Natural killer cell (primary cell): Measurements from ENCODE around the gene JADE1. TPM values are rescaled to one million over a fixed set of nuclear protein-coding genes. Genes with fewer than 3 reads are reported as not detected.
A peak's percentile ranks its signal among the peaks of the same experiment; 100 is the strongest.

ENCODE experiments used
- ATAC-seq, 3 donors: fragments of 150-1000 bp in 2 of 3; fragments of 200-7000 bp in 1 of 3; cut with Tn5 transposase; 1 replicate in 1 of 3; 2 replicates in 2 of 3; pipeline ENCODE4 v1.10.0; 2021; ENCODE audit warnings: mild to moderate bottlenecking in 2 of 3, moderate library complexity in 2 of 3
- DNase-seq, 2 donors: peaks; one replicate each; pipeline versions ENCODE4 v3.0.0 to v3.0.0-alpha.2; 2013 to 2021; ENCODE audit warnings: mixed read lengths in 1 of 2
- H3K27ac ChIP-seq: one replicate; pipeline ENCODE4 v1.5.1; 2013; ENCODE audit warnings: mild to moderate bottlenecking, low read length
- H3K27me3 ChIP-seq: one replicate; pipeline ENCODE4 v1.6.1; 2013; ENCODE audit warnings: low read length; ENCODE audit not compliant: control insufficient read depth, insufficient read depth
- H3K36me3 ChIP-seq: one replicate; pipeline ENCODE4 v1.6.1; 2013; ENCODE audit warnings: low read length; ENCODE audit not compliant: control insufficient read depth, insufficient read depth
- H3K4me1 ChIP-seq: one replicate; pipeline ENCODE4 v1.6.1; 2013; ENCODE audit warnings: low read length; ENCODE audit not compliant: control insufficient read depth, insufficient read depth
- H3K4me3 ChIP-seq: one replicate; pipeline ENCODE4 v1.5.1; 2013; ENCODE audit warnings: low read length
- H3K9me3 ChIP-seq: one replicate; pipeline ENCODE4 v1.6.1; 2013; ENCODE audit warnings: low read length; ENCODE audit not compliant: control insufficient read depth, insufficient read depth
- H3K27ac Mint-ChIP-seq, 2 donors: one replicate each; pipeline ENCODE4 v1.8.0; 2022; ENCODE audit warnings: mild to moderate bottlenecking in 2 of 2, mixed read lengths in 2 of 2, moderate library complexity in 1 of 2
- H3K27me3 Mint-ChIP-seq, 2 donors: one replicate each; pipeline ENCODE4 v1.8.0; 2022; ENCODE audit warnings: low read depth in 2 of 2, mixed read lengths in 2 of 2
- H3K36me3 Mint-ChIP-seq: one replicate; pipeline ENCODE4 v1.8.0; 2022; ENCODE audit warnings: mixed read lengths
- H3K4me1 Mint-ChIP-seq, 2 donors: one replicate each; pipeline ENCODE4 v1.8.0; 2022; ENCODE audit warnings: mixed read lengths in 2 of 2
- H3K4me3 Mint-ChIP-seq: one replicate; pipeline ENCODE4 v1.8.0; 2022; ENCODE audit warnings: mild to moderate bottlenecking, moderate library complexity, mixed read lengths
- H3K9me3 Mint-ChIP-seq, 2 donors: one replicate each; pipeline ENCODE4 v1.8.0; 2022; ENCODE audit warnings: mixed read lengths in 2 of 2
- WGBS: methylation state at CpG from one replicate; pipeline ENCODE4 v1.1.7; 2013; ENCODE audit warnings: missing lambda C conversion rate; ENCODE audit not compliant: insufficient coverage; 5-methylcytosine and 5-hydroxymethylcytosine counted together
- intact Hi-C: fragments of 100-400 bp; cut with micrococcal nuclease; formaldehyde crosslinking; loops from one replicate; pipeline ENCODE4 v1.14.2; 2022
- total RNA-seq, 4 donors: library from RNA; stranded (reverse); fragments of 120-200 nt in 1 of 4; gene quantifications; one replicate each; pipeline versions ENCODE4 v1.2.3 to v1.2.4, GENCODE V29; 2013 to 2022
- TF ChIP-seq, protein P1 (sequence below): fragments of 200-600 bp; IDR thresholded peaks from one replicate; pipeline ENCODE4 v1.8.0; 2022; ENCODE audit warnings: antibody characterized with exemption

The JADE1 gene
- total RNA-seq, 3 donors from 2014 or later (not counting 1 experiment from before 2014, with no cell fraction given), result 48.9 to 55.8 (median 52.7) TPM

DNA sequence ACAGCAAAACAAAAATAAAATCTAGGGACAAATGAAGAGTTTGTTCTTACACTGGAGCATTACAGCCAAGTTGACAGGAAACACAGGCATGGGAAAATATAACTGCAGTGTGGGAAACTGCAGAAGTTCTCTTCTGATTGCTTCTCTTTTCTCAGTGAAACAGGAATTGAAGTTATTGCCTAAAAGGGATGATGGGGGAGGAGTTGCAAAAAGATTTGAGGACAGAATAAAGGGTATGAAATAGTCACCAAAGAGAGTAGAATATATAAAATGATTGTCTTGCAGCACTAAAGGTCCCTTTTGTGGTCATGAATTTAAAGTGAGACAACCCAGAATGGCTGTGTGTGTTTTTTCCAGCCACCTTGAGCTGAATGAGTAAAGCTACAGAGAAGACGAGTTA, 103.7 kb downstream of the JADE1 start:
- TF ChIP-seq, protein P1, sequence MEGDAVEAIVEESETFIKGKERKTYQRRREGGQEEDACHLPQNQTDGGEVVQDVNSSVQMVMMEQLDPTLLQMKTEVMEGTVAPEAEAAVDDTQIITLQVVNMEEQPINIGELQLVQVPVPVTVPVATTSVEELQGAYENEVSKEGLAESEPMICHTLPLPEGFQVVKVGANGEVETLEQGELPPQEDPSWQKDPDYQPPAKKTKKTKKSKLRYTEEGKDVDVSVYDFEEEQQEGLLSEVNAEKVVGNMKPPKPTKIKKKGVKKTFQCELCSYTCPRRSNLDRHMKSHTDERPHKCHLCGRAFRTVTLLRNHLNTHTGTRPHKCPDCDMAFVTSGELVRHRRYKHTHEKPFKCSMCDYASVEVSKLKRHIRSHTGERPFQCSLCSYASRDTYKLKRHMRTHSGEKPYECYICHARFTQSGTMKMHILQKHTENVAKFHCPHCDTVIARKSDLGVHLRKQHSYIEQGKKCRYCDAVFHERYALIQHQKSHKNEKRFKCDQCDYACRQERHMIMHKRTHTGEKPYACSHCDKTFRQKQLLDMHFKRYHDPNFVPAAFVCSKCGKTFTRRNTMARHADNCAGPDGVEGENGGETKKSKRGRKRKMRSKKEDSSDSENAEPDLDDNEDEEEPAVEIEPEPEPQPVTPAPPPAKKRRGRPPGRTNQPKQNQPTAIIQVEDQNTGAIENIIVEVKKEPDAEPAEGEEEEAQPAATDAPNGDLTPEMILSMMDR, result no peak
- Mint-ChIP-seq H3K27me3 (no peaks in the 10 kb centered on the region), H3K9me3 (no peaks in the 10 kb centered on the region), H3K4me1 (peaks cover 47% of the 10 kb centered on the region in 2 donors), H3K4me3 (peak overlapping the region; percentile 47), H3K27ac (peak overlapping the region; percentile 11 to 90), H3K36me3 (no peaks in the 10 kb centered on the region)
- intact Hi-C loops, result no loop called here
- Histone ChIP-seq H3K4me1 (peaks cover 22% of the 10 kb centered on the region), H3K36me3 (no peaks in the 10 kb centered on the region), H3K4me3 (no peak overlapping the region), H3K27ac (peak overlapping the region; percentile 44), H3K27me3 (no peaks in the 10 kb centered on the region), H3K9me3 (no peaks in the 10 kb centered on the region)
- WGBS, result 56% methylated on average over 1 of the region's 1 CpG
- ATAC-seq, result no peak
- no peak for DNase-seq

GRCh38 chr4:128915544-128915943, 106.0 kb downstream of the JADE1 start:
- Mint-ChIP-seq H3K9me3 (no peaks in the 10 kb centered on the region), H3K27ac (peak overlapping the region; percentile 73 to 90), H3K4me1 (peaks cover 55 to 60% of the 10 kb centered on the region in 2 donors), H3K36me3 (no peaks in the 10 kb centered on the region), H3K4me3 (no peak overlapping the region), H3K27me3 (no peaks in the 10 kb centered on the region)
- Histone ChIP-seq H3K4me1 (peaks cover 22% of the 10 kb centered on the region), H3K4me3 (no peak overlapping the region), H3K27ac (peak overlapping the region; percentile 83), H3K27me3 (no peaks in the 10 kb centered on the region), H3K36me3 (no peaks in the 10 kb centered on the region), H3K9me3 (no peaks in the 10 kb centered on the region)
- DNase-seq, result no peak
- TF ChIP-seq, protein P1, result no peak
- intact Hi-C loops, result no loop called here
- ATAC-seq, result no peak

DNA sequence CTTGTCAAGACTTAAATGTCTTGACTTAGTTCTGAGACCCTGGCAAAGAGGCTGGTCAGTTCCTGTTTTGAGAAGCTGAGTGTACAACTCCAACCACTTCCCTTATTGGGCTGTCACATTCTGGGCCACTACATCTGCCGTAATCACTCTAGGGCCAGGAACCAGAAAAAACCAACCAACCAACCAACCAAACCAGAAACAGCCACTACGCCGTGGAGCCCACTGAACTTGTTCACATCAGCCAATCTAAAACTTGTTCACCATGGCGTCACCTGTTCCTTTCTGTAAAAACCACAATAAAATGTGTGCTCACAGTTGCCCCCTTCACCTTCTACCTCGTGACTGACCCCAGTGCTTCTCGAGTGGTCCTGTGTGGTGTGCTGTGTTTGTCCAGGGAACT, 107.3 kb downstream of the JADE1 start:
- DNase-seq, result peak; percentile 38 to 57
- Mint-ChIP-seq H3K9me3 (no peaks in the 10 kb centered on the region), H3K36me3 (no peaks in the 10 kb centered on the region), H3K27ac (peak overlapping the region; percentile 73 to 90), H3K27me3 (no peaks in the 10 kb centered on the region), H3K4me1 (peaks cover 68 to 70% of the 10 kb centered on the region in 2 donors), H3K4me3 (peak overlapping the region; percentile 79)
- Histone ChIP-seq H3K27ac (peak overlapping the region; percentile 83), H3K27me3 (no peaks in the 10 kb centered on the region), H3K36me3 (no peaks in the 10 kb centered on the region), H3K9me3 (no peaks in the 10 kb centered on the region), H3K4me1 (peaks cover 22% of the 10 kb centered on the region), H3K4me3 (no peak overlapping the region)
- ATAC-seq, result peak; percentile 83 to 92 (median 89)
- WGBS, result 10% methylated on average over 4 of the region's 6 CpGs
- intact Hi-C loops, result loop anchor here (2.0 kb wide), 1 partner anchor 176 kb away; the partner anchor contains the start of gene SCLT1
- TF ChIP-seq, protein P1, result no peak

- peaks cover 66 to 69% of the 10 kb centered on the region in 2 donors for H3K4me1 Mint-ChIP-seq
- H3K27me3 Mint-ChIP-seq, result no peaks in the 10 kb centered on the region
- Histone ChIP-seq H3K36me3 (no peaks in the 10 kb centered on the region), H3K4me3 (no peak overlapping the region), H3K27me3 (no peaks in the 10 kb centered on the region), H3K27ac (peak overlapping the region; percentile 83), H3K9me3 (no peaks in the 10 kb centered on the region), H3K4me1 (peaks cover 20% of the 10 kb centered on the region)
- ATAC-seq (peak; percentile 28 to 53 (median 49)), DNase-seq (peak in 1 of 2 donors; percentile 51)
- TF ChIP-seq, protein P1, result no peak
- 0% methylated on average over 1 of the region's 2 CpGs for WGBS
- intact Hi-C loops, result loop anchor here (2.0 kb wide), 3 partner anchors 63 to 175 kb away; partner anchors contain the start of gene SCLT1
- peak overlapping the region; percentile 73 to 90 for H3K27ac Mint-ChIP-seq
- H3K4me3 Mint-ChIP-seq, result peak overlapping the region; percentile 79
- no peaks in the 10 kb centered on the region for H3K36me3 Mint-ChIP-seq
- H3K9me3 Mint-ChIP-seq, result no peaks in the 10 kb centered on the region
Observed at GRCh38 chr4:128917781-128918180, 108.3 kb downstream of the JADE1 start.
